Measurements from ENCODE around the gene UBQLN1. TPM values are rescaled to one million over a fixed set of nuclear protein-coding genes. Genes with fewer than 3 reads are reported as not detected.

UBQLN1 gene
- 211 TPM for total RNA-seq

GRCh38 chr9:83707768-83708514 is at the start of gene UBQLN1:
UBQLN1 (minus strand) TSS chr9:83707958; CDS start chr9:83707679, 279 bp downstream.

DNA sequence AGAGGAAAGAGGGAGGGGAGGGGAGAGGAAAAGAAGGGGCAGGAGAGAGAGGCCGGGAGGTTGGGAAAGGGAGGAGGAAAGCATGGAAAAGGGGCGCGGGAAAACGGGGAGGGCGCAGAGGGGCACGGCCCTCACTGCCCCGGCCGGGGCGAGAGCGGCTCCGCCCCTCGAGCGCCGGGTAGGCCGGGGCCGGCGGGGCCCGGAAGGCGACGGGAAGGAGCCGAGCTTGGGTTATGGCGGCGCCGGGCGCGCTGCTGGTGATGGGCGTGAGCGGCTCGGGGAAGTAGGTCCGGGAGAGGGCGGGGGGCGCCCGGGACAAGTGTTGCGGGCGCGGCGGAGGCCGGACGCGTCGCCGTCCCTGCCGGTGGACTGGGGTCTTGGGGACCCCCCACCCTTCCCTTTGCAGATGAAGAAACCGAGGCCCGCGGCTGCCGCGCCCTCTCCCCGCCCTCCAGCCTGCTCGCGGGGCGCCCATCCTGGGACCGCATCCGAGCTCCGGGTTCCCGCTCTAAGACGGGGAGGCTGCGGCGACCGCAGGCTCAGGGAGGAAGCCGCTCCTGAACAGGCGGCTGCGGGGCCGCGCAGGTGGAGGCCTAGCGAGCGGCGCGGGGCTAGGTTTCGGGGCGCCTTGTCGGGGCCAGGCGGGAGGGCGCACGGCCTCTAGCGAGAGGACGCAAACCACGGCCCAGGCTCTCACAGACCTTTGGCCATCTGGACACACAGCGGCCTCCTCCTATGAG is 84.6 kb downstream of the UBQLN1 start, which contains the start of gene IDNK:
Gene IDNK, plus strand, starts transcription at position 205 of the 740 bp plus-strand sequence. Its CDS starts 29 bp downstream, at position 234.

Other genes with a start within 250 kb of the UBQLN1 start
- gene FRMD3, start 169.6 kb downstream of the UBQLN1 start, total RNA-seq: 38.2 TPM
- 5.3 TPM for gene IDNK, start 84.8 kb downstream of the UBQLN1 start, total RNA-seq
- 13.1 TPM for gene GKAP1, start 109.8 kb upstream of the UBQLN1 start, total RNA-seq
- gene KIF27, start 213.5 kb upstream of the UBQLN1 start, total RNA-seq: 18.8 TPM